ENCODE results near the gene DHX15. TPM values are rescaled to one million over a fixed set of nuclear protein-coding genes. Genes with fewer than 3 reads are reported as not detected.

DHX15 gene
- total RNA-seq, 1 experiment from 2014 or later, result 229 TPM

DNA sequence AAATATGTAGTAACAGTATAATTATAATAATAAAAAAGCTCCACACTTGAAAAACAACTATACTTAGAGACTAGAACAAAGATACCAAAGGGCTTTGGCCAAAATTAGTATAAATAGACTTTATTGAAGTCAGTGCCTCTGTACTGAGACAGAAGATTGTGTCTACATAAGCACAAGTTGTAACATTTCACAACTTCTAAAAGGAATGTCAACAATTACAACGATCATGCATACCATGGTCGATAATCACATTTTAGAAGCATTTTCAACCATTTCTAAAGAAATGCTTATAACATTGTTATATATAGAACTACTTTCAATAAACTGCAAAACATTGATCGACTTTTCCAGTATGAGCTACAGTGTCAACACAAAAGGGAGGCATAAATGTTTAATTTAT is 57.0 kb downstream of the DHX15 start:
- 0 out of 2 replicates have a peak, but pooled peaks cover 11% of the 10 kb centered on the region for H3K79me2 ChIP-seq (ENCODE audit: low read length)
- H2AFZ ChIP-seq (ENCODE audit: low read length), result no peak overlapping the region
- H3K4me3 ChIP-seq (ENCODE audit: low read length), result no peak overlapping the region
- 0 out of 2 replicates have a peak, but pooled peaks cover 8% of the 10 kb centered on the region for H4K20me1 ChIP-seq (ENCODE audit: low read length)
- H3K9me3 ChIP-seq (ENCODE audit: low read length), result no peaks in the 10 kb centered on the region
- no peak overlapping the region for H3K4me2 ChIP-seq (ENCODE audit: low read length)
- no TSS peak for BruUV-seq (replicated peaks)
- DNase-seq (no peak), ATAC-seq (no peak)
- no peaks in the 10 kb centered on the region for H3F3A ChIP-seq (ENCODE audit: low read length, unreplicated experiment)
- H3K36me3 ChIP-seq (ENCODE audit: low read depth, low read length), result peaks cover 57% of the 10 kb centered on the region
- no peak overlapping the region for H3K27ac ChIP-seq (ENCODE audit: low read length)
- POLR2A ChIA-PET (ENCODE audit: unreplicated experiment), result no interaction called here
- no peak overlapping the region for H3K9ac ChIP-seq (ENCODE audit: low read length)
- no peaks in the 10 kb centered on the region for H3K4me1 ChIP-seq (ENCODE audit: insufficient read depth, low read length)
- TF ChIP-seq EZH2 (IDR thresholded peaks at IDR 0.05; ENCODE audit: low read length, unreplicated experiment), result no peak
- TF ChIP-seq EZH2phosphoT487 (IDR thresholded peaks at IDR 0.05; ENCODE audit: borderline replicate concordance, low read length), result no peak
- TF ChIP-seq, protein P1, sequence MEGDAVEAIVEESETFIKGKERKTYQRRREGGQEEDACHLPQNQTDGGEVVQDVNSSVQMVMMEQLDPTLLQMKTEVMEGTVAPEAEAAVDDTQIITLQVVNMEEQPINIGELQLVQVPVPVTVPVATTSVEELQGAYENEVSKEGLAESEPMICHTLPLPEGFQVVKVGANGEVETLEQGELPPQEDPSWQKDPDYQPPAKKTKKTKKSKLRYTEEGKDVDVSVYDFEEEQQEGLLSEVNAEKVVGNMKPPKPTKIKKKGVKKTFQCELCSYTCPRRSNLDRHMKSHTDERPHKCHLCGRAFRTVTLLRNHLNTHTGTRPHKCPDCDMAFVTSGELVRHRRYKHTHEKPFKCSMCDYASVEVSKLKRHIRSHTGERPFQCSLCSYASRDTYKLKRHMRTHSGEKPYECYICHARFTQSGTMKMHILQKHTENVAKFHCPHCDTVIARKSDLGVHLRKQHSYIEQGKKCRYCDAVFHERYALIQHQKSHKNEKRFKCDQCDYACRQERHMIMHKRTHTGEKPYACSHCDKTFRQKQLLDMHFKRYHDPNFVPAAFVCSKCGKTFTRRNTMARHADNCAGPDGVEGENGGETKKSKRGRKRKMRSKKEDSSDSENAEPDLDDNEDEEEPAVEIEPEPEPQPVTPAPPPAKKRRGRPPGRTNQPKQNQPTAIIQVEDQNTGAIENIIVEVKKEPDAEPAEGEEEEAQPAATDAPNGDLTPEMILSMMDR (conservative IDR thresholded peaks at IDR 0.05; ENCODE audit: low read depth, low read length), result no peak
- CTCF ChIA-PET, result no interaction called here
- intact Hi-C loops (cut with micrococcal nuclease), result no loop called here
- H3K9me2 ChIP-seq (replicated peaks; ENCODE audit: low read length), result no peaks in the 10 kb centered on the region
- H3K27me3 ChIP-seq (ENCODE audit: low read length), result no peaks in the 10 kb centered on the region

DNA sequence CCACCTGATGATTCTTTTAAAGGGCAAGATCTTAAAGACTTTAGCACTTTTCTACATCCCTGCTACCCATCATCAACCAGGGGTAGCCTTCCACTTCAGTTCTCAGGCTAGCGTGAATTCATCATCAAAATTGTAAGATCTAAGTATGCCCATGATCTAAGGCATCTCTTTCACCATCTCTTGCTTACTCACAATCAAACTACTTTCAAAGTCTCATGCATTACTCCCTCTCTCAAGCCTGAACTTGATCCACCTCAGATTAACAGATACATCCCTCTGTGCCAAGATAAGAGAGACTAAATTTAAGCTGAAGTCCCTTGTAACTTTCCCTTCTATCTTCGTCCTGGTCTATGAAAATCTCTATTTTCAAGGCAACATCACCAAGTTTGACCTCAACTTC is 62.8 kb downstream of the DHX15 start:
- ATAC-seq, result no peak
- Histone ChIP-seq H3K4me3 (ENCODE audit: low read length) (no peak overlapping the region), H3K36me3 (ENCODE audit: low read depth, low read length) (peaks cover 38% of the 10 kb centered on the region), H3K79me2 (ENCODE audit: low read length) (0 out of 2 replicates have a peak, but pooled peaks cover 11% of the 10 kb centered on the region), H3K4me1 (ENCODE audit: insufficient read depth, low read length) (no peaks in the 10 kb centered on the region), H3F3A (ENCODE audit: low read length, unreplicated experiment) (no peaks in the 10 kb centered on the region), H3K27me3 (ENCODE audit: low read length) (no peaks in the 10 kb centered on the region), H3K9ac (ENCODE audit: low read length) (no peak overlapping the region), H2AFZ (ENCODE audit: low read length) (no peak overlapping the region), H3K27ac (ENCODE audit: low read length) (no peak overlapping the region), H3K9me2 (replicated peaks; ENCODE audit: low read length) (no peaks in the 10 kb centered on the region), H3K4me2 (ENCODE audit: low read length) (no peak overlapping the region), H4K20me1 (ENCODE audit: low read length) (0 out of 2 replicates have a peak, but pooled peaks cover 16% of the 10 kb centered on the region), H3K9me3 (ENCODE audit: low read length) (no peaks in the 10 kb centered on the region)
- ChIA-PET POLR2A (ENCODE audit: unreplicated experiment) (no interaction called here), CTCF (no interaction called here)
- DNase-seq, result no peak
- TF ChIP-seq EZH2 (IDR thresholded peaks at IDR 0.05; ENCODE audit: low read length, unreplicated experiment) (no peak), EZH2phosphoT487 (IDR thresholded peaks at IDR 0.05; ENCODE audit: borderline replicate concordance, low read length) (no peak)
- TF ChIP-seq, protein P1 (conservative IDR thresholded peaks at IDR 0.05; ENCODE audit: low read depth, low read length), result no peak
- intact Hi-C loops (cut with micrococcal nuclease), result no loop called here
- BruUV-seq (replicated peaks), result no TSS peak

DNA sequence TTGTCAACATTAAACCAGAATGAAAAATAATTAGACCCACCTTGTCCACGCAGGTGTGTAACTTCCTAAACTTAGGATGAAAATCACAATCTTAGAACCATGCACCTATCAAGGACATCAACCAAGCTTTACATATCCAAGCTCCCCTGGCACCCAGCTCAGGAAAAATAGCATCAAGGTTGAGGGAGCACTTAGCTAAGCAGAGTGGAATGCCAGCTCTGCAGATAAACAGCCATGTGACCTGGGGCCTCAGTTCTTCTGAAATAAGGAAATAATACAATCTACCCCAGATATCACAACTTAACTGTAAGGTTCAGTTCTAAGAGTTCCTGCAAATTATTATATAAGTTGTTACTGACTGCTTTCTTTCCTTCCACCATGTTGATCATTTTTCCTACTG is 64.7 kb downstream of the DHX15 start:
- Histone ChIP-seq H3K4me2 (ENCODE audit: low read length) (no peak overlapping the region), H3K9me3 (ENCODE audit: low read length) (no peaks in the 10 kb centered on the region), H3K27me3 (ENCODE audit: low read length) (no peaks in the 10 kb centered on the region), H3K4me3 (ENCODE audit: low read length) (no peak overlapping the region), H3F3A (ENCODE audit: low read length, unreplicated experiment) (no peaks in the 10 kb centered on the region), H3K27ac (ENCODE audit: low read length) (no peak overlapping the region), H3K4me1 (ENCODE audit: insufficient read depth, low read length) (no peaks in the 10 kb centered on the region), H4K20me1 (ENCODE audit: low read length) (0 out of 2 replicates have a peak, but pooled peaks cover 16% of the 10 kb centered on the region), H2AFZ (ENCODE audit: low read length) (no peak overlapping the region), H3K36me3 (ENCODE audit: low read depth, low read length) (peaks cover 22% of the 10 kb centered on the region; the same call in 1 of the 2 replicates), H3K79me2 (ENCODE audit: low read length) (0 out of 2 replicates have a peak, but pooled peaks cover 8% of the 10 kb centered on the region), H3K9ac (ENCODE audit: low read length) (no peak overlapping the region), H3K9me2 (replicated peaks; ENCODE audit: low read length) (no peaks in the 10 kb centered on the region)
- ChIA-PET CTCF (no interaction called here), POLR2A (ENCODE audit: unreplicated experiment) (no interaction called here)
- no peak for TF ChIP-seq EZH2phosphoT487 (IDR thresholded peaks at IDR 0.05; ENCODE audit: borderline replicate concordance, low read length)
- ATAC-seq (no peak), DNase-seq (no peak)
- intact Hi-C loops (cut with micrococcal nuclease), result no loop called here
- no TSS peak for BruUV-seq (replicated peaks)

Data from PC-3 (cell line).